ENCODE data around the gene TOMM40. TPM values are rescaled to one million over a fixed set of nuclear protein-coding genes. Genes with fewer than 3 reads are reported as not detected.

TOMM40 gene
- total RNA-seq, 1 donor from 2014 or later: 107 TPM

DNA sequence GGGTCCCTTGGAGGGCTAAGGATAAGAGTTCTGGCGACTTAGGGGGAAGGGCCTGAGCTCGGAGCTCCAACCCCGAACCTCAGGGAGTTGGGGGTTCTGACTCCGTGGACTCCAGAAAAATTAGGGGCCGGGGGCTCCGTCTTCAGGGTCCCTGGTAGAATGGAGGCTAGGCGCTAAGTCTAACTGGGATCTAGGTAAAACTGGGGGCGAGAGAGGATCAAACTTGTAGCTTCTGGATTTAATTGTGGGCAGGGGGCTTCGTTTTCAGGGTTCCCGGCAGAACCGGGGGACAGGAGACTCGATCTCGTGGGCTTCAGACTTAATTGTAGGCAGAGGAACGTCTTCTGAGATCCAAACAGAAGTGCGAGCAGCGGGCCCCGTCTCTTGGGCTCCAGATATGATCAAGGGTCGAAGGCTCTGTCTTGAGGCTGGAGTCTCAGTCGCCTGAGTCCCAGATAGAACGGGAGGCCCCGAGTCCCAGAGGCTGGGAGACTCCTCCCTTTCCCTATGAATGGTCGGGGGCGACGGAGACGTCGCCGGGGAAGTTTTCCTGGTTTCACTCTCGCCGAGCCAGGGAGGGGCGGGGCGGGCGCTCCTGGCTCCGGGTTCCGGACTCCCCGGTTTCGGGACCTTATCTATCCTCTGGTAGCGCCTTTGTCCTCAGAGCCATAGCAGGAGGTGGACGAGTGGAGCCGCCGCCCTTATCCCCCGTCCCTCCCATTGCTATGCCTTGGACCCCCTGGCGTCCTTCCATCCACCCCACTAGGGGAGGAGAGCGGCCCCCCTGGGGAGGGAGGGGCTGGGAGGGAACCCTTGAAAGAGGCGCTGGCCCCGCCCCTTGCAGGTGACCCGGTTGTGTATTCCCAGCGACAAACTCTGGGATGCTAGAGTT lies 43.7 kb upstream of the TOMM40 start:
- Histone ChIP-seq H3K27ac (ENCODE audit: low read depth, low read length) (peak overlapping the region; percentile 92), H2AFZ (ENCODE audit: low read depth, low read length) (no peak overlapping the region), H4K20me1 (ENCODE audit: insufficient read depth, low read length) (peaks cover 54% of the 10 kb centered on the region), H3K36me3 (ENCODE audit: insufficient read depth, low read length) (no peaks in the 10 kb centered on the region), H3K4me2 (ENCODE audit: low read length) (peak overlapping the region; percentile 89), H3K9me3 (ENCODE audit: insufficient read depth, low read depth, low read length) (no peaks in the 10 kb centered on the region), H3K27me3 (ENCODE audit: insufficient read depth, low read length) (no peaks in the 10 kb centered on the region), H3K9ac (ENCODE audit: low read length) (peak overlapping the region; percentile 99), H3K4me1 (ENCODE audit: insufficient read depth, low read length) (peaks cover 24% of the 10 kb centered on the region), H3K4me3 (ENCODE audit: insufficient read depth, low read depth, low read length) (peak overlapping the region; percentile 89), H3K79me2 (ENCODE audit: insufficient read depth, low read length) (peaks cover 63% of the 10 kb centered on the region)
- Mint-ChIP-seq H3K27ac (ENCODE audit: unreplicated experiment) (peak overlapping the region; percentile 100), H3K36me3 (ENCODE audit: low read depth, unreplicated experiment) (peaks cover 11% of the 10 kb centered on the region), H3K4me1 (ENCODE audit: low read depth, unreplicated experiment) (peaks cover 21% of the 10 kb centered on the region), H3K9me3 (ENCODE audit: unreplicated experiment) (no peaks in the 10 kb centered on the region), H3K4me3 (ENCODE audit: unreplicated experiment) (peak overlapping the region; percentile 99), H3K27me3 (ENCODE audit: low read depth, unreplicated experiment) (no peaks in the 10 kb centered on the region)
- no peak for TF ChIP-seq EZH2 (IDR thresholded peaks at IDR 0.05; ENCODE audit: insufficient read depth, low read length)
- TF ChIP-seq, protein P1, sequence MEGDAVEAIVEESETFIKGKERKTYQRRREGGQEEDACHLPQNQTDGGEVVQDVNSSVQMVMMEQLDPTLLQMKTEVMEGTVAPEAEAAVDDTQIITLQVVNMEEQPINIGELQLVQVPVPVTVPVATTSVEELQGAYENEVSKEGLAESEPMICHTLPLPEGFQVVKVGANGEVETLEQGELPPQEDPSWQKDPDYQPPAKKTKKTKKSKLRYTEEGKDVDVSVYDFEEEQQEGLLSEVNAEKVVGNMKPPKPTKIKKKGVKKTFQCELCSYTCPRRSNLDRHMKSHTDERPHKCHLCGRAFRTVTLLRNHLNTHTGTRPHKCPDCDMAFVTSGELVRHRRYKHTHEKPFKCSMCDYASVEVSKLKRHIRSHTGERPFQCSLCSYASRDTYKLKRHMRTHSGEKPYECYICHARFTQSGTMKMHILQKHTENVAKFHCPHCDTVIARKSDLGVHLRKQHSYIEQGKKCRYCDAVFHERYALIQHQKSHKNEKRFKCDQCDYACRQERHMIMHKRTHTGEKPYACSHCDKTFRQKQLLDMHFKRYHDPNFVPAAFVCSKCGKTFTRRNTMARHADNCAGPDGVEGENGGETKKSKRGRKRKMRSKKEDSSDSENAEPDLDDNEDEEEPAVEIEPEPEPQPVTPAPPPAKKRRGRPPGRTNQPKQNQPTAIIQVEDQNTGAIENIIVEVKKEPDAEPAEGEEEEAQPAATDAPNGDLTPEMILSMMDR (IDR thresholded peaks at IDR 0.05; ENCODE audit: insufficient read depth, low read depth, low read length): no peak
- DNase-seq (ENCODE audit: low read depth) (peak; percentile 39), FAIRE-seq (no peak)

DNA sequence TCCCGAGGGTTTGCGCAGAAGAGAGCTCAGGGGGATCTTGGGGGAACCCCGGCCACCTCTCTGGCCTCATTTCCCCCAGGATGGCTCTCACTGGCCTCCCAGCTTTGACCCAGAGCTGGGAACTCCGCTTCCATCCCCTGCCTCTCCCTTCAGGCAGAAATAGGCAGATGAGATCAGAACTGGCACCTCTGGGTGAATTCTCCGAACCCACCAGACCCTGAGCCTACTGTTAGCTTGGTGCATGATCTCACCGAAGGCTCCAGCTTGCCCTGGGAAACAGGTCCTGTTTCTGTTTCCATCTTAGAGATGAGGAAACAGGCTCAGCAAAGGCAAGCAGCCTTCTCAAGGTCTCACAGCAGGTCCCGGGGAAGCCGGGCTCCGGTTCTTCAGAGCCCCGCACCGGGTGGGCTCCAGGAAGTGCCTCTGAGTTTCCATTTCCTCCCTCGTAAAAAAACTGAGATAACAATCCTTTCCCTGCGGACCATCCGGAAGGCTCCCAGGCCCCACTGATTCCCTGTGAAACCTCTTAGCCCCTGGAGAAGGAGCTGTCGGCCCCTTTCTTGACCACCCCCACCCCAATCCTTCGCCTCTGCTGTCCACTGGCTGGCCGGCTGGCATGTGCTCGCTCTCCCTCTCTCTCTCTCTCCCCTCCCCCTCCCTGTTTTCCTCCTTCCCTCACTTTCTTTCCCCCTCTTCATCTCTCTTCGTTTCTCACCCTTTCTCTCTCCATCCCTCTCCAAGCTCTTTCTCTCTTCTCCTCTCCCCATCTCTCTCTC lies 42.8 kb upstream of the TOMM40 start:
- Histone ChIP-seq H3K27me3 (ENCODE audit: insufficient read depth, low read length) (no peaks in the 10 kb centered on the region), H3K9ac (ENCODE audit: low read length) (peak overlapping the region; percentile 99), H3K4me3 (ENCODE audit: insufficient read depth, low read depth, low read length) (peak overlapping the region; percentile 89), H3K4me2 (ENCODE audit: low read length) (peak overlapping the region; percentile 89), H2AFZ (ENCODE audit: low read depth, low read length) (no peak overlapping the region), H3K79me2 (ENCODE audit: insufficient read depth, low read length) (peaks cover 71% of the 10 kb centered on the region), H3K4me1 (ENCODE audit: insufficient read depth, low read length) (peaks cover 24% of the 10 kb centered on the region), H3K36me3 (ENCODE audit: insufficient read depth, low read length) (no peaks in the 10 kb centered on the region), H3K27ac (ENCODE audit: low read depth, low read length) (peak overlapping the region; percentile 92), H4K20me1 (ENCODE audit: insufficient read depth, low read length) (peaks cover 62% of the 10 kb centered on the region), H3K9me3 (ENCODE audit: insufficient read depth, low read depth, low read length) (no peaks in the 10 kb centered on the region)
- Mint-ChIP-seq H3K36me3 (ENCODE audit: low read depth, unreplicated experiment) (peaks cover 14% of the 10 kb centered on the region), H3K9me3 (ENCODE audit: unreplicated experiment) (no peaks in the 10 kb centered on the region), H3K27ac (ENCODE audit: unreplicated experiment) (peak overlapping the region; percentile 100), H3K4me3 (ENCODE audit: unreplicated experiment) (peak overlapping the region; percentile 99), H3K4me1 (ENCODE audit: low read depth, unreplicated experiment) (peaks cover 24% of the 10 kb centered on the region), H3K27me3 (ENCODE audit: low read depth, unreplicated experiment) (no peaks in the 10 kb centered on the region)
- TF ChIP-seq, protein P1 (IDR thresholded peaks at IDR 0.05; ENCODE audit: insufficient read depth, low read depth, low read length): no peak
- no peak for TF ChIP-seq EZH2 (IDR thresholded peaks at IDR 0.05; ENCODE audit: insufficient read depth, low read length)
- DNase-seq (ENCODE audit: low read depth) (peak; percentile 42), FAIRE-seq (no peak)

Measured in astrocyte (in vitro differentiated cells and primary cell).